Measurements from ENCODE around the gene PXMP4.
"Not testable (repeated sequence)": the region's sequence is repeated elsewhere in the genome, so short reads cannot be mapped to it uniquely, and the experiment has no call there.

The PXMP4 gene

GRCh38 chr20:33702861-33703260 lies 17.2 kb downstream of the PXMP4 start:
- DNase-seq (ENCODE audit: low read depth): no peak

GRCh38 chr20:33701629-33702450 lies 18.3 kb downstream of the PXMP4 start:
- DNase-seq (ENCODE audit: low read depth): no peak

GRCh38 chr20:33700696-33701441 lies 19.2 kb downstream of the PXMP4 start:
- DNase-seq (ENCODE audit: low read depth): not testable (repeated sequence)

- not testable (repeated sequence) for DNase-seq (ENCODE audit: low read depth)
Measured at GRCh38 chr20:33698966-33699365, 21.1 kb downstream of the PXMP4 start.

- DNase-seq (ENCODE audit: low read depth): no peak
Measured at GRCh38 chr20:33697129-33697528, 23.0 kb downstream of the PXMP4 start.

- DNase-seq (ENCODE audit: low read depth): no peak
Measured at GRCh38 chr20:33696448-33696847, 23.7 kb downstream of the PXMP4 start.

- DNase-seq (ENCODE audit: low read depth): no peak
Measured at GRCh38 chr20:33694639-33695012, 25.5 kb downstream of the PXMP4 start.

- no peak for DNase-seq (ENCODE audit: low read depth)
Measured at GRCh38 chr20:33693741-33694638, 26.1 kb downstream of the PXMP4 start.

GRCh38 chr20:33693289-33693688 lies 26.8 kb downstream of the PXMP4 start:
- no peak for DNase-seq (ENCODE audit: low read depth)

GRCh38 chr20:33689973-33690372 lies 30.1 kb downstream of the PXMP4 start:
- no peak for DNase-seq (ENCODE audit: low read depth)

- DNase-seq (ENCODE audit: low read depth): no peak
Measured at GRCh38 chr20:33689493-33689892, 30.6 kb downstream of the PXMP4 start.

- no peak for DNase-seq (ENCODE audit: low read depth)
Measured at GRCh38 chr20:33688938-33689424, 31.1 kb downstream of the PXMP4 start.

GRCh38 chr20:33687993-33688937 lies 31.8 kb downstream of the PXMP4 start:
- no peak for DNase-seq (ENCODE audit: low read depth)

- no peak for DNase-seq (ENCODE audit: low read depth)
Measured at GRCh38 chr20:33687370-33687915, 32.7 kb downstream of the PXMP4 start.

- no peak for DNase-seq (ENCODE audit: low read depth)
Measured at GRCh38 chr20:33686984-33687366, 33.1 kb downstream of the PXMP4 start.

GRCh38 chr20:33686100-33686983 lies 33.8 kb downstream of the PXMP4 start, which contains the start of gene E2F1:
Gene E2F1 (minus strand): TSS chr20:33686385. CDS start chr20:33686264, 121 bp downstream.
- DNase-seq (ENCODE audit: low read depth): peak; percentile 89

- no peak for DNase-seq (ENCODE audit: low read depth)
Measured at GRCh38 chr20:33685328-33686099, 34.6 kb downstream of the PXMP4 start.

- DNase-seq (ENCODE audit: low read depth): no peak
Measured at GRCh38 chr20:33684533-33685327, 35.4 kb downstream of the PXMP4 start.

Data from T follicular helper cell (primary cell).